Iris pigment epithelial cell (primary cell): Measurements from ENCODE around the gene CDC42EP4.

Experiments used
- DNase-seq: peaks from one replicate; pipeline ENCODE4 v3.0.0-alpha.2; 2011; ENCODE audit warnings: low read depth

CDC42EP4 gene

GRCh38 chr17:73250851-73251640 lies 60.8 kb downstream of the CDC42EP4 start:
- DNase-seq: no peak

DNA sequence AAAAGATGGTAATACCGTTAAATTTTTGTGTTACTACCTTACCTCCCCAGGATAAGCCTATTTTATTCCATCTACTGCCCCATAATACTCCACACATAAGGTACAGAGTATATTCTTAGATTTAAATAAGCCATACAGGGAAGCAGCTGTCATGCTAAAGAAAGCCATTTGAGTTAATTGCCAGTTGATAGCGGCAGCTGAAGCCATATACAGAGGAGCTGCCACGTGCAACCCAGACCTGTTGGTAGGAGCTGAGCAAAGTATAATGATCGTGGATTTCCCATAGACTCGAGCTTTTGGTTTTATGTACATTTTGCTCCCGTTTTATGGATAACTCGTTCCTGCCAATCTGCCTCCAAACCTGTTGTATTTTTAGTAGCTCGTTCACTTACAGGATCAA lies 62.1 kb downstream of the CDC42EP4 start:
- DNase-seq: no peak

DNA sequence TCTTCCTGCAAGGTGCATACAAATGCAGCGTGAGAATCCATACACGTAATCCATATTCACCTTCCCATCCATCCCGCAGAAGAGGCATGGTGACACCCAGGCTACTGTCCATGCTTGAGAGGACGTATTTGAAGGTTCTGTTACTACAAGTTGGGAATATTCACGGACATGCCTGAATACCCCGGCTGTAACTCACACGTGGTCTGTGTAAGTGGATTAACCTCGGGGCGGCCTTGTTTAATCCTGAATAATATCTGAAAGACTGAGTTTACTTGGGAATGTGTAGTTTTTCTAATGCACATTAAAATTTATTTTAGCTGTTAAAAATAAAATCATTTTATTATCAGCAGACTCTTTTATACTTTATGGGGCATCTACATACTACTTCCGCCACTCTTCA lies 63.3 kb downstream of the CDC42EP4 start:
- no peak for DNase-seq

DNA sequence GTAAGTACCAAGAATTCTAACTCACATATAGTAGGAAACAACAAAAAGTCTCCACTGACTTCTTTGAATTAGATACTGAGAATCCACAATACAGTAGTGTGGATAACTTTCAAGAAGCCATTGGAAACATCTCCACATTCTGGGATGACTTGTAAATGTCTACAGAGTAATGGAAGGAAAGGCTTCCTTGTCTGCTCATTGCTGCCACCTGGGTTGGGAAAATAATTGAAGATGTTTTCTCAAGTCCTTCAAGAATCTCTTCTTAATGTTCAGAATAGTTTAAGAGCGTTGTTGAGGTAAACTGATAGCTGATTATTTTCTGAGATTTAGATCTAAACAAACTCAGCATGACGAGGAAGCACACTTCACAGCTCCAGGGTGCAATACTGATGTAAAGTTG lies 64.1 kb downstream of the CDC42EP4 start:
- DNase-seq: no peak

DNA sequence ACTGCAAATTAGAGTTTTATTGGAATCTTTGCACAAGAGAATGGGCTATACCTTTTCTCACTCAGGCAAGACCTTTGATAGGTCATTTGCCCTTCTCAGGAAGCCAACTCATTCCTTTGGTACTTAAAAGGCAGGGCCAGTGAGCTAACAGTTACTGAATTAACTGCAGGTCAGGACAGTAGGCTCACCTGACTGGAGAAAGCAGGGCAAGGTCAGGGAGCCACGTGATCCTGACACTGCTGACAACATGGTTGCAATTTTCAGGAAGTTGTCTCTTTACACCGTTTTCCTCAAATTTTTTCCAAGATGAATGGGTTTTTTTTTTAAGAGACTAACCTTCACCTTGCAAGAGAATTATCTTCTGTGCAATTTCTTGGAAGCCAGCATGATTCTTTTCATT lies 71.2 kb downstream of the CDC42EP4 start:
- DNase-seq: no peak

- DNase-seq: no peak
Observed at GRCh38 chr17:73237714-73238113, 74.1 kb downstream of the CDC42EP4 start.

GRCh38 chr17:73234736-73235135 lies 77.1 kb downstream of the CDC42EP4 start:
- no peak for DNase-seq
